Measurements from ENCODE around the gene SH3TC2.

SH3TC2 gene

DNA sequence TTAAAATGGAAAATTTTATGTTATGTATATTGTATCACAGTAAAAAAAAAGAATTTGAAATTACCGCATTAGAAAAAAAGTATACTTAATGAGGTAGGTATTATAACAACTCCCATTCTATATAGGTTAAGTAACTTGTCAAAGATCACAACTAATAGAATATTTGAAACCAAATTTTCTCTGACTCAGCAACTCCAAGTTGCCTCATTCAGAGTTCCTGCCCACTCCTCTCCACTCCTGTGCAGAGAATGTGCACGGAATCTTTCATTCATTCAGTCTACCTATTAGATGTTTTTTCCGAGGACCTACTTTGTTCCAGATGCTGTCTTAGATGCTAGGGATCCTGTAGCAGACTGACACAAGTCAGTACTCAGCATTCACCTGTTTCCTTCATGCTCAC, 15.4 kb downstream of the SH3TC2 start:
- H3K4me3 ChIP-seq (ENCODE audit: low read length), result no peak overlapping the region
- TF ChIP-seq, protein P1, sequence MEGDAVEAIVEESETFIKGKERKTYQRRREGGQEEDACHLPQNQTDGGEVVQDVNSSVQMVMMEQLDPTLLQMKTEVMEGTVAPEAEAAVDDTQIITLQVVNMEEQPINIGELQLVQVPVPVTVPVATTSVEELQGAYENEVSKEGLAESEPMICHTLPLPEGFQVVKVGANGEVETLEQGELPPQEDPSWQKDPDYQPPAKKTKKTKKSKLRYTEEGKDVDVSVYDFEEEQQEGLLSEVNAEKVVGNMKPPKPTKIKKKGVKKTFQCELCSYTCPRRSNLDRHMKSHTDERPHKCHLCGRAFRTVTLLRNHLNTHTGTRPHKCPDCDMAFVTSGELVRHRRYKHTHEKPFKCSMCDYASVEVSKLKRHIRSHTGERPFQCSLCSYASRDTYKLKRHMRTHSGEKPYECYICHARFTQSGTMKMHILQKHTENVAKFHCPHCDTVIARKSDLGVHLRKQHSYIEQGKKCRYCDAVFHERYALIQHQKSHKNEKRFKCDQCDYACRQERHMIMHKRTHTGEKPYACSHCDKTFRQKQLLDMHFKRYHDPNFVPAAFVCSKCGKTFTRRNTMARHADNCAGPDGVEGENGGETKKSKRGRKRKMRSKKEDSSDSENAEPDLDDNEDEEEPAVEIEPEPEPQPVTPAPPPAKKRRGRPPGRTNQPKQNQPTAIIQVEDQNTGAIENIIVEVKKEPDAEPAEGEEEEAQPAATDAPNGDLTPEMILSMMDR (conservative IDR thresholded peaks at IDR 0.05; ENCODE audit: low read length), result no peak
- no peak for DNase-seq (ENCODE audit: low read depth)

DNA sequence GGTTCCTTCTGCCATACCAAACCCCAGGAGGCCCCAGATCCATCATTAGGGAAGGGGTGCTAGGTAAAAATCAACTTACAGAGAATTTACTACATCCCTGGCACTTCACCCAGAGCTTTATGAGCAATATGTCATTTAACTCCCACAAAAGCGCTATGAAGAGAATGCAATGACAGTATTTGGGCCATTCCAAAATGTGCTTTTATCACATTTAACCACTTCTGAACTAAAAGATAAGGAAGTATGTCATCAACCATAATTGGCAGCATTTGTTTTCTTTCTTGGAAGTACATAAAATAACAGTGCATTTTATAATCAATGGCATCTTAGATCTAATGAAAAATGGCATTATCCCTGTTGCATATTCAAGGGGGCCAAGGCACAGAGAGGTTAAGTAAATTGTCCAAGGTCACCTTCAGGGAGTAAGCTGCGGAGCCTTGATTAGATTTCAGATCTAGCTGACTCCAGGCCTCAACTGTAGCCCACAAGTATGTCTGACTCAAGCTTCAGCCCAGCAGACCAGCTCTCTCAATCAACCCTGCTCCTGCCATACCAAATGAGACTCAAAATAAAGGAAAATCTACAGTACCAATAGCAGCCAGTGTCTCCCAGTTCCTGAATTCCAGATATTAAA, 16.5 kb downstream of the SH3TC2 start:
- H3K4me3 ChIP-seq (ENCODE audit: low read length), result no peak overlapping the region
- TF ChIP-seq, protein P1 (conservative IDR thresholded peaks at IDR 0.05; ENCODE audit: low read length), result no peak
- DNase-seq (ENCODE audit: low read depth), result no peak

DNA sequence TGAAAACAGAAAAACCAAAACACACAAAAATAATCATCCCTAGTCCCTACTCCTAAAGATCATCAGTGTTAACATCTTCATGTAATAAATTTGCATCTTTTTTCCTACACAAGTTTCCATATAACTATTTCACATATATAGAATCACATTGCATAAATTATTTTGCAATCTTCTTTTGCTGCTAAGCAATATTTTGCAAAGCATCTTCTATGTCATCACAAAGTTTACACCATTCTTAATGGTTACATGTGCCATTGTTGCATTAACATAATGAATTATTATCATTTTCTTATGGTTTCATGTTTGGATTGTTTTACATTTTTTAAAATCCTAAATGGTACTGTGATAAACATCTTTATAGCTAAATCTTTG, 17.8 kb downstream of the SH3TC2 start:
- H3K4me3 ChIP-seq (ENCODE audit: low read length), result no peak overlapping the region
- no peak for DNase-seq (ENCODE audit: low read depth)
- TF ChIP-seq, protein P1 (conservative IDR thresholded peaks at IDR 0.05; ENCODE audit: low read length), result no peak

GRCh38 chr5:149044453-149045088, 18.3 kb downstream of the SH3TC2 start:
- TF ChIP-seq, protein P1 (conservative IDR thresholded peaks at IDR 0.05; ENCODE audit: low read length), result no peak
- DNase-seq (ENCODE audit: low read depth), result no peak
- H3K4me3 ChIP-seq (ENCODE audit: low read length), result no peak overlapping the region

DNA sequence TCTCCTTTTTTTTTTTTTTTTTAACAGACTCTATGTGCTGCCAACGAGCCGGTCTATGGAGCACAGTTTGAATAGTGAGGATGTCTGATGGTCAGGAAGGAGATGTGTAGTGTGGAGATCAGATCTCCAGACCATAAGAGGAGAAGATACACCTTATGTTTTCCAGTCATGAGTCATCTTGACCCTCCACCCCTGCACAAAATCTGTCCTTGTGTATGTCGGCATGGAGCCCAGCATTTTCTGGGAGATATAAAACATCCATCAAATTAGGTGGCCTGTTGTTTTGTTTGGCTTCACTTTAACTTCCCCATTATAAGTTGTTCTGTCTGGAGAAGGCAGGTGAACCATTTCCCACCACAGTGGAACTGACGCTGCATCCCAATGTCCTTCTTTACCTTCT, 19.2 kb downstream of the SH3TC2 start:
- no peak overlapping the region for H3K4me3 ChIP-seq (ENCODE audit: low read length)
- TF ChIP-seq, protein P1 (conservative IDR thresholded peaks at IDR 0.05; ENCODE audit: low read length), result no peak

DNA sequence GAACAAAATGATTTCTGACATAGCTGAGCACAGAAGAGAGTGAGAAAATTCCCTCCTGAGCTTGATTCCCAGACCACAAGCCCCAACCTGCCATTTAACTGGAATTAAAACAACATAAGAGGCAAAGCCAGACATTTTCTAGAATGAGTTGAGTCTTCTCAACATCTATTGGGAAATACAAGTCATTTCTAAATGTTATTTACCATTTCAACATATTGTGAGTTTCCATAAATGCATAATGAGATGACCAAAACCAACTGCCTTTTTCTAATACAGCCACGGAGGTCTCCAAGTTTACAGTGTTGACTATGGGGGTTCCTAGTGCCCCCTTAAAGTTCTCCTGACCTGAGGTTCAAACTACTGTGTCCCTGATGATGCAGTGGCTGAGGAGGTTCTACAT, 20.0 kb downstream of the SH3TC2 start:
- TF ChIP-seq, protein P1 (conservative IDR thresholded peaks at IDR 0.05; ENCODE audit: low read length), result no peak
- no peak overlapping the region for H3K4me3 ChIP-seq (ENCODE audit: low read length)
- DNase-seq (ENCODE audit: low read depth), result no peak

More for the DNA sequence above, 19.2 kb downstream of the SH3TC2 start:
- no peak for DNase-seq (ENCODE audit: low read depth)

- no peak overlapping the region for H3K4me3 ChIP-seq (ENCODE audit: low read length)
- TF ChIP-seq, protein P1 (conservative IDR thresholded peaks at IDR 0.05; ENCODE audit: low read length), result no peak
- no peak for DNase-seq (ENCODE audit: low read depth)
Measured at GRCh38 chr5:149041242-149041641, 21.6 kb downstream of the SH3TC2 start.

Measured in AG10803 (cell line).